Stimulated activated CD8-positive, alpha-beta memory T cell treated with anti-CD3 and anti-CD28 coated beads, Interleukin-15, amount 100 ng/mL, for 24 hours (primary cell): Measurements from ENCODE around the gene CACNA1I.

ENCODE experiments used
- DNase-seq: peaks from one replicate; pipeline ENCODE4 v3.0.0-alpha.2; 2020; ENCODE audit warnings: low read depth

Gene CACNA1I

DNA sequence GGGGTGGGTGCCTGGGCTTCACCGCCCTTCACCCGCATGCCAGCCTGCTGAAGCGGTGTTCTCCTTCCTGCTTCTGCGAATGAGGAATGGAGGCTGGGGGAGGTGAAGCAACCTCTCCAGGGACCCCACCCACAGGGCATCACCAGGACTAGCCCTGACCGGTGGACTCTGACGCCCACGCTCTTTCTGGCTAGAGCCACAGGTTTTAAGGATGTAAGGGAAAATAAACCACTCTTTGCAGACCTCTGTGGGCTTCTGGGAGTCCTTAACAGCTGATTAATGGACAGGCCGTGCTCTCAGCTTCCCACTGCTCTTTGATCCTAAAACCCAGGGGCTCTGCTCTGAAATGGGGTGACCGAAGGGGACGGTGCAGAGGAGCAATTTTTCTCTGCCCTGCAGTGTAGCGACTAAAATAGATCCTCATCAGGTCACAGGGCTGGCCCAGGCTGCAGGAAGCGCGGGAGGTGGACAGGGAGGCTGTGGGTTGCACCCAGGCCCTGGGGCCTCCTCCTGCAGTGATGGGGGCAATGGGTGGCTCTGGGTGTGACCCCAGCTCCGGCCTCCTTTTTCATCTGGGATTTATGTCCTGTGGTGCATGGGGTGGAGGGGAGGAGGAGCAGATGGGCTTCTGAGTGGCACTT lies 127.4 kb downstream of the CACNA1I start:
- DNase-seq: no peak

DNA sequence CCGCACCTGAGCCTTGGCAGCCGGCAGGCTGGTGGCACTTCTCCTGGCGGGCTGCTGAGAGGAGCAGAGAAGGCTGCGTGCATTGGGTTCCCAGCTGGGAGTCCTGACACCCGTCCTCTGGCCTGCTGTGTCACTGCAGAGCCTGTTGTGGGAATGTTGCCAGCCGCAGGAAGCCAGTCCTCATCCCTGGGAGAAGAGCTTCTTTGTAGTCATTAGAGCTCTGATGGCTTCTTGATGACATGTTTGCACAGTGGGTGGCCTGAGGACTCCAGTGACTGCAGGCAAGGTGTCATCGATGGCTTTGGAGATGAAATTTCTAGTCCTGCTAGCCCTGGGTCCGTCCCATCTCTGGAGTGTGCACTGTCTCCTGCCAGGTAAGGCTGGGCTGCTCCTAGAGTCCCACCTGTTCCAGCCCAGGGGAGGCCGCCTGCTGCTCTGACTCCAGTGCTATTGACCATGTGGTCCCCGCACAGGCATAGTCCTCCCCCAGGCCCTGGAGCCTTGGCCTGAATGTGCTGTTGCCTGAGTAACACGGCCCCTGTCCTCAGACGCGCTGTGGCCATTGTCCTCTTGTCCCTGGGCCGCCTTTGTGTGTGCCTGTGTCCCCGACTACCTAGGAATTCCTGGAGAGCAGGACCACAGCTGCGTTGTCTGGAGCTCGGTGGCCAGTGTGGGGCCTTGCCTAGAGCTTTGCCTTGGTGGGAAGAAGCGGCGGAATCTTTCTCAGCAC lies 129.2 kb downstream of the CACNA1I start:
- no peak for DNase-seq

GRCh38 chr22:39700565-39700964 lies 130.0 kb downstream of the CACNA1I start:
- no peak for DNase-seq

GRCh38 chr22:39703091-39703490 lies 132.5 kb downstream of the CACNA1I start:
- DNase-seq: no peak

DNA sequence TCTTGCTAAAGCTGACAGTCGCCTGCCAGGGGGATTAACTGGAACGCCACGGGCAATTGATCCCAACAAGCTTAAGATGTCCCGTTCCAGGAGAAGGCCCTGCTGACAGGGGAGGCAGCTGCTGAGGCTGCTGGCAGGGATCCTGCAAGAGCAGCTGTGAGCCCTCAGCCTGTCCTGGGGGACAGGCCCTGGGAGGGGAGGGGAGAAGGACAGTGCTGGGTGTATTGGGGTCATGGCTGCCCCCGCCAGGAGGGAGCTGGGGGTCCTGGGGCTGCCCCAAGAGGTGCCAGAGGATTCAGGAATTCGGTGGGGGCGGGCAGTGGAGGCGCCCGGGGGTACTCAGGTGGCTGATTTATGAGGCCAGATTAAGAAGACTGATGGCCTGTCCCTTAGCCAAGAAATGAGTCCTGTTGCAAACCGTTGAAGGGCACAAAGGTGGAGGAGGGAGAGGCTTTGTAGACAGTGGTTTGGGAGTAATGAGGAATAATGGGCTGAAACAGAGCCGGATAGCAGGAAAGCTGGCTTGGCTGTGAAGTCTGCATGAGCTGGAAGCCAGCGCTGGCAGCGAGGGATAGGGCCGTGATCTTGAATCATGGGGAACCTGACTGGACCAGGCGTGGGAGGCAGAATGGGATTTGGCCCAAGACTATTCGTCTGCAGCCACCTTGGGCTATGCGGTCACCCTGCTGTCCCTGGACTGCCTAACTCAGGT lies 133.5 kb downstream of the CACNA1I start:
- DNase-seq: no peak

DNA sequence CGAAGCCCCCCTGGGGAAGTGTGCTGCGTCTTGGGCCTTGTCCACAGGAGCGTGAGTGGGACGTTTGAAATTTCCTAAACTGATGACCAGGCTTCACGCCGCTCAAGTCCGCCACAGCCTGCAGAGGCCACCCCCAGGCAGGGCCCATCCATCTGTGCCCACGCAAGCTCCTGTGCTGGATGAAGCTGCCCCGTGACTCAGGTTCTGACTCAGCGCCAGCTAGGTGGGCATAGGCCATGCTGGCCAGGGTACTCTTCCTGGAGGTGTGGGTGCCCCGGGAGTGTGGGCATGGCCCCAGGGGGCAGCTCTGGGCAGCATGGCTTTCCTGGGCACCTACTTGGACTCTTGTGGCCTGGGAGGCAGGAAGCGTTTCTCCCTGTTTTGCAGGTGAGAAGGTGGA lies 134.8 kb downstream of the CACNA1I start:
- DNase-seq: no peak

- DNase-seq: no peak
These were observed 136.0 kb downstream of the CACNA1I start for GRCh38 chr22:39706376-39707140.

DNA sequence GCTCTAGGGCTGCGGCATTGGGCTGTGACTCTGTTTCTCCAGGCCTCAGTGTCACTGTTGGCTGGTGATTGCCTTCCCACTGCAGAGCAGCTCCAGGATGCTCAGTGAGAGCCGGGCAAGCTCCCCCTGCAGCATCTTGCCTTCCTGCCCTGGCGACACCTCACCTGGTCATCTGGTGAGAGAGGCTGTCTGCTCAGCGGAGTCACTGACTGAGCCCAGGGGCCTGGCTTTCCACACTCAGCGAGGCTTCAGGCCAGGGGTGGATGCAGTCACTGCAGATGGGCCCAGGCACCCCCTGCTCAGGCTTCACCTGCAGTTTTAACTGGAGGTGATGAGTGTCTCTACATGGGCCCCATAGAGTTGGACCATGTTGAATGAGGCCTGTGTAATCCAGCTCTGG lies 136.8 kb downstream of the CACNA1I start:
- DNase-seq: no peak

DNA sequence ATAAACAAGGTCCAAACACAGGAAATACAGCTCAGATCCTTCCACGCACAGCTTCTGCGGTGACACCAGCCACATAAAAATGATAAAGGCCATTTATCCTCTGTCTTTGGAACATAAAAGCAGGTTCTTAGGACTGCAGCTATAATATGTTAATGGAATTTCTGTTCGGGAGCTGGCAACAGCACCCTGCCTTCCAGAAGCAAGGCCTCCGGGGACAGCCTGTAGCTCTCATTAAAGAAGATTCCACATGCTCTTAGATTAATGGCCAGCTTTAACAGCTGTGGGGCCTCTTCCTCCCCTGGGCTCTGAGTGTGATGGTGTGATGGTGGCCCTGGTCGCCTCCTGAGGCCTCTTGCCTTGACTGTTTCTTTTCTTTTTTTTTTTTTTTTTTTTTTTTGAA lies 137.3 kb downstream of the CACNA1I start:
- no peak for DNase-seq

DNA sequence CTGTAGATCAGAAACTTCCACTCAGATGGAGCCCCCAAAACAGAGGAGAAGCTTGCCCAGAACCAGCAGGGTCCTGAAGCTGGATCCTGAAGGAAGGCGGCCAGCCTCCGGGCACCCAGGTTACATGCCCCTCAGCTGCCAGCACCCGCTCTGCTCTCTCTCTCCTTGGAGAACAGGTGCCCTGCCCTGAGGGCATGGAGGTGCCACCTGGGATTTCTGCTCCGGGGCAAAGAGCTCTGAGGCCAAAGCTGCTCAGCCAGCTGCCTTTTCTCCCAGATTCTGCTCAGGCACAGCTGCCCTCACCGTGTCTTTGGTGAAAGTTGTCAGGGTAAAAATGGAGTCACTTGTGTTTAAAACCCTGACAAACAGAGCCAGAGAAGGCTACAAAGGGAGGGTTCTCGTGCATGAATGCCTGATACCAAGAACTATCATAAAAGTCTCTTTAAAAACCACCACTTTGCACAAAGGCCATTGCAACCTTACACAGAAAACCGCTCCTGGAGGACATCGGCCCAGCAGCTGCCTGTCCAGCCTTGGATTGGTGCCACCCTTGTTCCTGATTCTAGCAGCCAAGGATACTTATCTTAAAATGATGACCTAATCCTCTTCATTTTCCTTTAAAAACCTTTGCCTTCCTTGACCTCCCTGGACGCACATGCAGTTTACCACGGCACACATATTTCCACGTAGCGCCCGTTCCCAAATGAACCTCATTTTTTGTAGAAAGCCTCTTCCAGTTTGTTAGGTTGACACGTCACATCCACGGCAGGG lies 140.0 kb downstream of the CACNA1I start:
- DNase-seq: no peak

DNA sequence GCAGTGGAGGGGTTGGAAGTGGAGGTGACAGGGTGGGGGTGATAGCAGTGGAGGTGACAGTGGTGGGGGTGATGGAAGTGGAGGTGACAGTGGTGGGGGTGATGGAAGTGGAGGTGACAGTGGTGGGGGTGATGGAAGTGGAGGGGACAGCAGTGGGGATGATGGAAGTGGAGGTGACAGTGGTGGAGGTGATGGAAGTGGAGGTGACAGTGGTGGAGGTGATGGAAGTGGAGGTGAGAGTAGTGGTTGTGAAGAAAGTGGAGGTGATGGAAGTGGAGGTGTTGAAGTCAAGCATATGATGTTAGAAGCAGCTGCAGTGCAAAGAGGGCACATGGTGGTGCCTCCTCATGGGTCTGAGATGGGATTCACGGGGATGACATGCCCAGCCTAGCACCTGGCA lies 141.5 kb downstream of the CACNA1I start:
- DNase-seq: no peak

GRCh38 chr22:39712751-39713525 lies 142.4 kb downstream of the CACNA1I start:
- DNase-seq: no peak

GRCh38 chr22:39713799-39714290 lies 143.3 kb downstream of the CACNA1I start:
- no peak for DNase-seq

- DNase-seq: no peak
These were observed 143.8 kb downstream of the CACNA1I start for GRCh38 chr22:39714321-39714720.

DNA sequence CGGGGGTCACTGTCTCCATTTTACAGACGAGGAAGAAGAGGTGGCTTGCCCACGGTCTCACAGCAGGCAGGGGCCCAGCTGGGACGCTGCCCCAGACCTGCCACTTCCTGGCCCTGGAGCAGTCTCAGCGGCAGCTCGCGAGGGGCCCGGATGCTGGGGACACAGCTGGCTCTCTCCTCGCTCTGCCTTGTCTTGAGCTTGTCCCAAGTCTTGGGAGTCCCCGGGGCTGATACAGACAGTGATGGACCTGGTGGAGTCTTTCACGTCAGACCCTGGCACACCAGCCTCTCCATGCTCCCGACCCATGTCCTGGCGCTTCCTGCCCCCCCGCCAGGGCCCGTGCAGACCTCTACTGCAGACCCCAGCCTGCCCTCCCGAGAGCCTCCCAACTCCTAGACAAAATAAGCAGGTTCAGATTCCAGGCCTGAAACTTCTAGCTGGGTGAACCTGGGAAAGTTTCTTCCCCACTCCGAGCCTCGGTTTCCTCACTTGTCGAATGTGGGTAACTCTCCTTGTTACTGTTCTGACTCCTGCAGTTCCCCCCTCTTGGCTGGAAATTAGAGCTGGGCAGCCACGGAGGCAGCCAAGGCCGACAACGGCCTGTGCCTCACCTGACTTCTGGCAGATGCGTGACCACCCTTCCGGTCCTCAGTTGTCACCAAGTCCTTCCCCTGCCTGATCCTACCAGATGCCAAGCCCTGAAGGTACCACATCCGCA lies 145.4 kb downstream of the CACNA1I start:
- no peak for DNase-seq

GRCh38 chr22:39716534-39716933 lies 146.0 kb downstream of the CACNA1I start:
- DNase-seq: no peak

- no peak for DNase-seq
These were observed 146.5 kb downstream of the CACNA1I start for GRCh38 chr22:39717099-39717498.

- DNase-seq: no peak
These were observed 147.7 kb downstream of the CACNA1I start for GRCh38 chr22:39718206-39718605.

DNA sequence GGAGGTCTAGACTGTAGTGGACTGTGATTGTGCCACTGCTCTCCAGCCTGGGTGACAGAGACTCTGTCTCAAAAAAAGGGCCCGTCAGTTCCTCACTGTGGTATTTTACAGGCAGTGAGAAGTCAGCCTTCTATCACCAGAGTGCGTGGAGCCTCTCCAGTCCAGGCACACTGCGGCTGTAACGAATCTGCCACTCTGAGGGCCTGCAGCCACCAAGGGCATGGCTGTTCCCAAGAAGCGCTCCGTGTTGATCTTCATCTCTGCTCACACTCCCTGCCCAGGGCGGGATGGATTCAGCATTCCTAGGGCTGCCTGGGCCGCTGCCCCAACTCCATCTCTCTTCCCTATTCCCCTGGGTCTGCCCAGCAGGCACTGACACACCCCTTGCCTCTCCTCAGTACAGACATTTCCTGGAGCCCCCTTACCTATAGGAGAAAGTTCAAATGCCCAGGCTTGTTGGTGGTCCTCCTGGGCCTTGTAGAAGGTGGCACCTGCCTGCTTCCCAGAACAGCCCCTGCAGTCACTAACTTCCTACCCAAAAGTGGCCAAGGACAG lies 148.4 kb downstream of the CACNA1I start:
- DNase-seq: no peak
